GM10847 (cell line): Measurements from ENCODE around the gene PEX6.

ENCODE experiments used
- POLR2A ChIP-seq: IDR thresholded peaks from 2 replicates; pipeline ENCODE4 v1.6.1; 2011; ENCODE audit not compliant: insufficient read length; ENCODE audit errors: extremely low read depth

Gene PEX6

DNA sequence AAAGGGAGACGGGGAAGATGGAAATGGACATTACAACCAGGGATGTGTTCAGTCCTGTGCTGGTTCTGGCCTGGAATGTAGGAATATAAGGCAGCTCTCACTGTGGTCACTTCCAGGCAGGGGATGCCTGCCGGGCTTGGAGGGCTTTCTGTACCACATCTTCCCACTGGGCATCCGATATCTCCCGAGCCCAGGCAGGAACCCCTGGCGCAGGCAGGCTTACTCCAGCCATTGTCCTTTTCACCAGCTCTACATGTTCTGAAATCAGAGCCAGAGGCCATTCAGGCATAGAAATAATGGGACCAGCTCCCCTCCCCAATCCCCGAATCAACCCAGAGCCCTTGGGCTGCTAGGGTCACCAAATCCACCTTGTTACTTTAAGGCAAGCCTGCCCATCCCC is 33.4 kb upstream of the PEX6 start:
- no peak for TF ChIP-seq POLR2A

DNA sequence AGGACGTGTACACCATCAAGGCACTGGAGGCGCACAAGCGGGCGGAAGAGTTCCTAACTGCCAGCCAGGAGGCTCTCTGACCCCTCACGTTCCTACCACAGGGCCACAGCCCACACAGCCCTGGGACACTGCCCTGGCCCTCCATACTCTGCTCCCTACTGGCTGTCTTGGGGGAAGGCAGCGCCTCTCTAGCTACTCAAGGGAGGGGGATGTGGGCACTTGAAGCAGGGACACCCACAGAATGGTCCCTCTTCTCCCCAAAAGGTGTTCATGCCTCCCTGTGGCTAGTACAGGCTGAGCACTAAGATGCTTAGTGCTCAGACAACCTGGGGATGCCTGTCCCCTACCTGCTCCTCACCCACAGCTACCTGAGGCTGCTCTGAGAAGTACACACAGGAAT is 32.2 kb upstream of the PEX6 start:
- TF ChIP-seq POLR2A: no peak

DNA sequence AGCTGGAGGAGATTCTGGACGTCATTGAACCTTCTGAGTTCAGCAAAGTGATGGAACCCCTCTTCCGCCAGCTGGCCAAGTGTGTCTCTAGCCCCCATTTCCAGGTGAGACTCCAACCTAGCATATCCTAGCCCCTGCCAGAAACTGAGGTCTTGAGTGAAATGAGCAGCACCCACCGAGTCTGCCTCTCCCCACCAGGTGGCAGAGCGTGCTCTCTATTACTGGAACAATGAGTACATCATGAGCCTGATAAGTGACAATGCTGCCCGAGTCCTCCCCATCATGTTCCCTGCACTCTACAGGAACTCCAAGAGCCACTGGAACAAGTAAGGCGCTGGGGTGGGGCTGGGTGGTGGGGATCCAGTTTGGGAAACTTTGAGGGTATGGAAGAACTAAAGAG is 30.1 kb upstream of the PEX6 start:
- no peak for TF ChIP-seq POLR2A

GRCh38 chr6:43007126-43007525 is 28.1 kb upstream of the PEX6 start:
- TF ChIP-seq POLR2A: no peak

DNA sequence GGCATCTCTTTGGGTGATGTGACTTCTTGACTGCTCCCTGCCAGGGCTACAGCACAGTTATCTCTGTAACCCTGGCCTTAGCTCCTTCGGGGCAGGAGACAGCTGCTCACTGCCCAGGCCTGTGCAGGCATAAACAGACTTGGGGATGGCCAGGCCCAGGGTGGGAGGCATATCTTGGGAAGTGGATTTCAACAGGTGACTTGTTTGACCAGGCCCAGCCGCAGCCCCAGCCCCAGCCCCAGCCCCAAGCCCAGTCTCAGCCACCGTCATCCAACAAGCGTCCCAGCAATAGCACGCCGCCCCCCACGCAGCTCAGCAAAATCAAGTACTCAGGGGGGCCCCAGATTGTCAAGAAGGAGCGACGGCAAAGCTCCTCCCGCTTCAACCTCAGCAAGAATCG is 27.3 kb upstream of the PEX6 start:
- TF ChIP-seq POLR2A: no peak

- no peak for TF ChIP-seq POLR2A
Measured at GRCh38 chr6:43005844-43006243, 26.9 kb upstream of the PEX6 start.

DNA sequence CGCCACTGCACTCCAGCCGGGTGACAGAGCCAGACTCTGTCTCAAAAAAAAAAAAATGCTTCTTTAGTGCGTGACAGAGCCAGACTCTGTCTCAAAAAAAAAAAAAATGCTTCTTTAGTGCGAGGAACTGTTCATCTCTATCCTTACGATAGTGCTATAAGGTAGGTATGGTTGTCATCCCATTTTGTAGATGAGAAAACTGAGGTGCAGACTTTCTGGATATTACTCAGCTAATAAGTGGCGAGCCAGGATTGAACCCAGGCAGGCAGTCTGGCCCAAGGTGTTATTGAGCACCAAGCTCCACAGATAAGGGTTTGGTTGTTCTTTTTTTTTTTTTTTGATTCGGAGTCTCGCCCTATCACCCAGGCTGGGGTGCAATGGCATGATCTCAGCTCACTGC is 22.9 kb upstream of the PEX6 start:
- no peak for TF ChIP-seq POLR2A

- no peak for TF ChIP-seq POLR2A
Measured at GRCh38 chr6:42996513-42996912, 17.5 kb upstream of the PEX6 start.

GRCh38 chr6:42993445-42993844 is 14.5 kb upstream of the PEX6 start:
- no peak for TF ChIP-seq POLR2A

DNA sequence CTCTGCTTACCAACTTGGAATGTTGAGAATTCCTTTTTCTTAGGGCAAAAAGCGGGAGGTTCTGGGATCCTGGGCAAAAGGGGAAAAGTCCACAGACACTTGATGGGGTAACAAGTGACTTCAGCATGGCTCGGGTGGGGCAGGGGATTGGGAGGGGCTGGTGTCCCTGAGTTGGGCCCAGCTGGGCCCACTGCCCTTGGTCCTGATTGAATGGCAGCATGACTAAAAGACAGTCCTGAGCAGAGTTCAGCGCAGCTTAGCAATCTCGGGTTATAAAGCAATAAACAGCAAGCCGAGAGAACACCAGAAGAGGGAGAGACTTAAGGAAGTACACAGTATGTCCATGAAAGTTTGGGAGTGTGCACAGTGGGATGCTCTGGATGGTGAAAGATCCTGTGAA is 10.9 kb upstream of the PEX6 start:
- TF ChIP-seq POLR2A: no peak

DNA sequence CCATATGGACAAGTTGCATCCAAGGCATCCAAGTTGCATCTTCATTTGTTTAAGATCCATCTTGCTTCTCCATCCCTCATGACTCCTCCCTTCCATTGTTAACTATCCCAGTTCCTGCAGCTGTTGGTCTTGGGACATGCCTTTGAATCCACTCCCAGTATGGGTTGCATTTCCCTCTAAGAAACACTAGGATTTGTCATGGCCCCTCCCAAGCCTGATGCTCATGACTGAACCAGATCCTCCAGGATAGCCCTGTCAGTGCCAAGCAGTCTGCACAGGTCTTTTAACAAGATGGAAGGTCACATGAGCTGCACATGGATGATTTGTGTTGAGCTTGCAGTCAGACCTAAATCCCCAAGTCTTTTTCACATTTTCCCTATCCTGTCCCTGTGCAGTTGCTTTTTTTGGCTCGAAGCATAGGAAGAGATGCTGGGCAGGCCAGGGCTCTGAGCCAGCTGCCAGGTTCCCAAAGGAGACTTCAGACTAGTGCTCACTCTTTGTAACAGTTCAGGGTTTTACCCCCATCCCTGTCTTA is 9.6 kb upstream of the PEX6 start:
- TF ChIP-seq POLR2A: no peak

DNA sequence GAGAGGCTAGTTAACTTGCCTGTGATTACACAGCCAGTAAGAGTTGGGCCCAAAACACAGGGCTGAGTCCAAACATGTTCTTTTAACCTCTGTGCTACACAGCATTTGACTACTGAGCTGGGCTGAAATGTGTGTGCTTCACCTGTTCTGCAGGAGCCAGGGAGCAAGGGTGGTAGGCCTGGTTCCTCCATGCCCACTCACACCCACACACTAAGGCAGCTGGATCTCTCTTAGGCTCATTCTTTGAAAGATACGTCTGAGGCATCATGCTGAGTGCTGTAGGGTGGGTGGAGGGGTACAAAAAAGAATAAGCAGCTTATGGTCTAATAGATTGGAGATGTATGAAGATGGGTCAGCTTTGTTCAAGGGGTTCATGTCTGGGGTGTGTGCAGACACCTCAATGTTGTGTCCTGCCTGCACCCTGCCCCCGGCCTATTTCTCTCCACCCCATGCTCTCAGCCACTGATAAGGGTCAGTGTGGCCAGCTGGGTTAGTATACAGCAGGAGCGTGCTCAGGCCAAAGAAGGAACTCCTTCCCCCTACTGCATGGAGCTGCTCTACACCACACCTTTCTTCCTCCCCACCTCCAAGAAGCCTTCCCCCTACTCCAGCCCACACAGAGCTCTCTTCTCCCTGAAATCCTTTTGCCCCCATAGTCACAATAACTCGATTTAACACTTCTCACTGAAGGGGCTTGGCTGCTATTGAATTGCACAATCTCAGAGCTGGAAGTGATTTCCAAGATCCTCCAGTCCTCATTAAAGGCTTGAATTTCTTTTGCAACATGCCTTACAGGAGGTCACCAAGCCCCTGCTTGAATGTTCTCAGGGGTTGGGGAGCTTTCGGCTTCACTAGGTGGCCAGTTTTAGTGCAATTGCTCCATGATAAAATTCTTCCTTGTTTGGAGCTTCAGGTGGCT is 8.8 kb upstream of the PEX6 start:
- TF ChIP-seq POLR2A: no peak

GRCh38 chr6:42984924-42985475 is 6.0 kb upstream of the PEX6 start:
- TF ChIP-seq POLR2A: no peak

- peak; percentile 81 for TF ChIP-seq POLR2A
Measured at GRCh38 chr6:42984001-42984923, 5.3 kb upstream of the PEX6 start, which contains the start of gene PPP2R5D. PPP2R5D (plus strand) TSS chr6:42984570; CDS start chr6:42984678, 108 bp downstream.

DNA sequence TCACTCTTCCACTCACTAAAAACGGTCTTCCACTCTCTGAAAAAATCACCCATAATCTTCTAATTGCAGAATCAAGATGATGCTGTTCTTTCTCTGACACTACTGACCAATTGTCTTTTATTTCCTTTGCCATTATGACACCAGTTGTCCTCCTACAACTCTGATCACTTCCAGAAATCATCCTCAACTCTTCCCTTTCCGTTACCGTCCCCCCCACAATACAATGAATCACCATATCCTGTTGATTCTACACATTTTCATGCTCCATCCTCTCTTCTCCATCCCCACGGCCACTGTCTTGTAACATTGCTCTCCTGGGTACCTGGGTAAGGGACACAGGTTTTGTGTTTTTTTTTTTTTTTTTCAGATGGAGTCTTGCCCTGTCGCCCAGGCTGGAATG is 2.9 kb upstream of the PEX6 start:
- no peak for TF ChIP-seq POLR2A
